HG02970 (cell line): ENCODE data around the gene UQCRH.
"Not testable (repeated sequence)": the region's sequence is repeated elsewhere in the genome, so short reads cannot be mapped to it uniquely, and the experiment has no call there.

Experiments used
- ATAC-seq: cut with Tn5 transposase; IDR thresholded peaks from one replicate; pipeline ENCODE4 v1.9.1; 2021; ENCODE audit warnings: mild to moderate bottlenecking, moderate library complexity, moderate number of reproducible peaks; ENCODE audit not compliant: unreplicated experiment, low FRiP score

UQCRH gene

GRCh38 chr1:46331786-46332540 lies 28.5 kb downstream of the UQCRH start:
- ATAC-seq: not testable (repeated sequence)

- ATAC-seq: peak; percentile 42
Measured at GRCh38 chr1:46333300-46334029, 30.0 kb downstream of the UQCRH start.

- ATAC-seq: peak; percentile 11
Measured at GRCh38 chr1:46334030-46334384, 30.5 kb downstream of the UQCRH start.

GRCh38 chr1:46335081-46335480 lies 31.6 kb downstream of the UQCRH start:
- ATAC-seq: no peak

- not testable (repeated sequence) for ATAC-seq
Measured at GRCh38 chr1:46337409-46337808, 33.9 kb downstream of the UQCRH start.

- ATAC-seq: peak; percentile 64
Measured at GRCh38 chr1:46340404-46341221, 37.1 kb downstream of the UQCRH start, which contains the start of gene NSUN4. Gene NSUN4, plus strand, starts transcription at chr1:46340807. Its CDS starts 20 bp downstream, at chr1:46340827.

GRCh38 chr1:46341222-46342083 lies 38.0 kb downstream of the UQCRH start:
- no peak for ATAC-seq

- no peak for ATAC-seq
Measured at GRCh38 chr1:46342084-46342656, 38.7 kb downstream of the UQCRH start.

GRCh38 chr1:46342677-46343350 lies 39.3 kb downstream of the UQCRH start:
- ATAC-seq: no peak

- no peak for ATAC-seq
Measured at GRCh38 chr1:46343351-46343695, 39.8 kb downstream of the UQCRH start.

GRCh38 chr1:46343705-46344104 lies 40.2 kb downstream of the UQCRH start:
- no peak for ATAC-seq

- no peak for ATAC-seq
Measured at GRCh38 chr1:46344481-46344880, 41.0 kb downstream of the UQCRH start.

GRCh38 chr1:46345281-46345680 lies 41.8 kb downstream of the UQCRH start:
- ATAC-seq: no peak

GRCh38 chr1:46352363-46352762 lies 48.9 kb downstream of the UQCRH start:
- no peak for ATAC-seq

- not testable (repeated sequence) for ATAC-seq
Measured at GRCh38 chr1:46355920-46356319, 52.4 kb downstream of the UQCRH start.

GRCh38 chr1:46362158-46362557 lies 58.7 kb downstream of the UQCRH start:
- no peak for ATAC-seq

GRCh38 chr1:46363121-46363520 lies 59.6 kb downstream of the UQCRH start:
- ATAC-seq: no peak

- ATAC-seq: no peak
Measured at GRCh38 chr1:46364612-46365011, 61.1 kb downstream of the UQCRH start.

- not testable (repeated sequence) for ATAC-seq
Measured at GRCh38 chr1:46365796-46366195, 62.3 kb downstream of the UQCRH start.
